Uterus (tissue), 2 donors: ENCODE data around the gene ERF.
A peak's percentile ranks its signal among the peaks of the same experiment; 100 is the strongest.

Source experiments
- CTCF ChIP-seq, 4 experiments: fragments of 200-600 bp in 2 of 4; fragments of 450-650 bp in 2 of 4; sonication (generic) in 2 of 4; IDR thresholded peaks; one replicate each; pipeline ENCODE4 v1.5.1; 2016 to 2019; ENCODE audit warnings: antibody characterized with exemption in 4 of 4, mild to moderate bottlenecking in 2 of 4, moderate library complexity in 1 of 4
- POLR2A ChIP-seq, 2 donors: fragments of 450-650 bp; IDR thresholded peaks; one replicate each; pipeline ENCODE4 v1.6.1; 2016; ENCODE audit warnings: antibody characterized with exemption in 2 of 2, mild to moderate bottlenecking in 1 of 2, moderate library complexity in 1 of 2

DNA sequence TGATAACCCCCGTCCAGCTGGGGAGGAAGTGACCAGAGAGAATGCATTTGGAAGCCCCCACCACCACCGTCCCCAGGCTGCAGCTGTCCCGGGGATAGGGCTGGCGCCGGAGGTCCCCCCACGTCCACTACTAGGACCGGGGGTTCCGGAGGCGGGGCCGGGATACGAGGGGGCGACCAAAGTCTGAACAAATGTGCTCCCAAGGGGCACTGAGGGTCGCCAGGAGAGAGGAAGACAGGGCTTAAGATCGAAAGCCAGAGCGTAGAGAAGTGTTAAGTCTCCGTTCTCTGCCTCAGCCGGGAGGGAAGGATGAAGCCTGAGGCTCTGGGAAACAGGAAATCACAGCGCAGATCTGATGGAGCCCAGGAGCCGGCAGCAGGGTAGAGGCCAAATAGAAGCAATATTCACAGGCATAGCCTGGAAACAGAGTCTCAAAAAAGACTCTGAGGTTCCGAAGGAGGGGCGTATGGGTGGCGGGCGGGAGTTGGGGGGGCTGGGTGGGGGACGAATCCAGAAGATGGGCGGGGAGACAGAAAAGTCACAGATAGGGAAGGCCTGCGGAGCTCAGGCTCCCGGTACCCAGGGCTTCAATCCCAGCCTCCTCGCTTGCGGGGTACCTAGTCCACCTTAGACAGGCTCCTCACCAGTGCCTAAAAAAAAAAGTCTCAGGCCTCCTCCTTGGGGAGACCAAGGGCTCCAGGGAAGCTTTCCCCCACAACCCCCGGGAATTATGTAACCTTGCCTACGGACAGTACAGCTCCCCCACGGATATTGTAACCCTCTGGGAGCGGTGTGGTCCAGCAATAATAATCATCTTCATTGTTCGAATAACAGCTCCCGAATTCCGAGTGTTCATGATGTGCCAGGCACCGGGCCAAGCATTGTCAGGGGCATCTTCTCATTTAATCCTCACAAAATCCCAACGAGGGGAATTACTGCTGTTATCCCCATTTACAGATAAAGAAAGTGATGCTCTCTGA is 1.1 kb upstream of the ERF start:
- no peak for TF ChIP-seq CTCF (IDR thresholded peaks at IDR 0.05)
- peak in 1 of 2 donors; percentile 22 for TF ChIP-seq POLR2A (IDR thresholded peaks at IDR 0.05)
